SH-SY5Y (cell line): ENCODE data around the gene DCLK1.

Source experiments
- GATA2 ChIP-seq: IDR thresholded peaks from 2 replicates; pipeline ENCODE4 v1.6.1; 2011; ENCODE audit warnings: mild to moderate bottlenecking, low read depth, low read length
- GATA3 ChIP-seq: IDR thresholded peaks from 2 replicates; pipeline ENCODE4 v1.6.1; 2011; ENCODE audit warnings: low read depth, mild to moderate bottlenecking, low read length, moderate library complexity

DNA sequence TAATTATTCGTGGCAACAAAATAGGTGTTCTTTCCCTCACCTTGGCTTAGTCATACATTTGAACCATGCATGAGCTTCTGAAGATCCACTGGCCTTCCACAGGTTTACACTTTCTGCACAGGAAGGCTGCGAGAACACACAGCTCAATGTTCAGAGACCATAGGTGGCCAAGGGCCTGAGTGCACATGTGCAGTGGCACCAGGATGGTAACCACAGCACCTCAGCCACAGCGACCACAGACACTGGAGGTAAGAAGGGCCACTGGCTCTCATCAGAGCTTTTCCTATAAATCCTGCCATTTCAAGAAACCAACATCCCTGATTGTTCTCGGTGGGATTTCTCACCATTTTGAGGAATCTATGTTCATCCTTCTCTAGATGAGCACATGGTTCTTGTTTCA lies 1.6 kb downstream of the DCLK1 start:
- TF ChIP-seq GATA2 (no peak), GATA3 (no peak)
